GM04503 (cell line): Measurements from ENCODE around the gene KIAA0232.

Source experiments
- DNase-seq: peaks from one replicate; pipeline ENCODE4 v3.0.0-alpha.2; 2012; ENCODE audit warnings: low read depth

Gene KIAA0232

GRCh38 chr4:6916587-6917460 is 134.3 kb downstream of the KIAA0232 start:
- no peak for DNase-seq

- no peak for DNase-seq
Observed at GRCh38 chr4:6917461-6918271, 135.1 kb downstream of the KIAA0232 start.

- DNase-seq, result no peak
Observed at GRCh38 chr4:6918338-6918737, 135.8 kb downstream of the KIAA0232 start.

GRCh38 chr4:6920171-6920570 is 137.6 kb downstream of the KIAA0232 start:
- no peak for DNase-seq

GRCh38 chr4:6923507-6923906 is 141.0 kb downstream of the KIAA0232 start:
- DNase-seq, result no peak

GRCh38 chr4:6924361-6924779 is 141.8 kb downstream of the KIAA0232 start:
- no peak for DNase-seq

- DNase-seq, result no peak
Observed at GRCh38 chr4:6925357-6925836, 142.9 kb downstream of the KIAA0232 start.

- no peak for DNase-seq
Observed at GRCh38 chr4:6926081-6926480, 143.6 kb downstream of the KIAA0232 start.

GRCh38 chr4:6926681-6927478 is 144.4 kb downstream of the KIAA0232 start:
- DNase-seq, result no peak

GRCh38 chr4:6928081-6928480 is 145.6 kb downstream of the KIAA0232 start:
- no peak for DNase-seq

GRCh38 chr4:6929339-6929811 is 146.8 kb downstream of the KIAA0232 start:
- no peak for DNase-seq

GRCh38 chr4:6929812-6930464 is 147.4 kb downstream of the KIAA0232 start:
- no peak for DNase-seq

- no peak for DNase-seq
Observed at GRCh38 chr4:6932475-6932874, 149.9 kb downstream of the KIAA0232 start.

- DNase-seq, result no peak
Observed at GRCh38 chr4:6932918-6933317, 150.4 kb downstream of the KIAA0232 start.
